HG02763 (cell line): Measurements from ENCODE around the gene CRTC3.

Experiments
- ATAC-seq: cut with Tn5 transposase; IDR thresholded peaks from one replicate; pipeline ENCODE4 v1.9.1; 2021; ENCODE audit warnings: mild to moderate bottlenecking, moderate library complexity; ENCODE audit not compliant: unreplicated experiment

CRTC3 gene

GRCh38 chr15:90520365-90520764 lies 9.4 kb upstream of the CRTC3 start:
- ATAC-seq: no peak

DNA sequence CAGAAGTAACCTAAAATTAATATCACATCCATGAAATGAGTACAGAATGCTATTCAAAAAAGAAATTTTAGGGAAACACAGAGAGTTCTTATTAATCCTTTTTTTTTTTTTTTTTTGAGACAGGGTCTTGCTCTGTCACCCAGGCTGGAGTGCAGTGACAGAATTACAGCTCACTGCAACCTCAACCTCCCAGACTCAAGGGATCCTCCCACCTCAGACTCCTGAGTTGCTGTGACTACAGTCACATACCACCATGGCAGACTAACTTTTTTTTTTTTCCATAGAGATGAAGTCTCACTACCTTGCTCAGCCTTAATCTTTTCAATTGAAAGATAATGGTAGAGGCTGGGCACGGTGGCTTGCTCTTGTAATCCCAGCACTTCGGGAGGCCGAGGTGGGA lies 6.3 kb upstream of the CRTC3 start:
- ATAC-seq: no peak

GRCh38 chr15:90524018-90524803 lies 5.5 kb upstream of the CRTC3 start:
- ATAC-seq: peak; percentile 65

DNA sequence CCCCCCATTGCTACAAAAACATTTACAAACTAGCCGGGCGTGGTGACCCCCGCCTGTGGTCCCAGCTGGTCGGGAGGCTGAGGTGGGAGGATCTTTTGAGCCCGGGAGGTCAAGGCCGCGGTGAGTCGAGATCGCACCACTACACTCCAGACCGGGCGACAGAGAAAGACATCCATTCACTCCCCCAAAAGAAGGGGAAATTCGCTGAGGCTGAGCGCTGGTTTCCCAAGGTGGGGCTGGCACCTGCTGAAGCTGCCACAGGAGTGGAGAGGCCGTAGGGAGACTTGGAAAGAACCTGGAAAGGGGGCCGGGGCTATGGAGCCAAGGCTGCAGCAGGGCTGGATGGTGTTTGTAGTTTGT lies 732 bp upstream of the CRTC3 start:
- no peak for ATAC-seq

- peak; percentile 38 for ATAC-seq
Observed at GRCh38 chr15:90530250-90531051, 728 bp downstream of the CRTC3 start.

DNA sequence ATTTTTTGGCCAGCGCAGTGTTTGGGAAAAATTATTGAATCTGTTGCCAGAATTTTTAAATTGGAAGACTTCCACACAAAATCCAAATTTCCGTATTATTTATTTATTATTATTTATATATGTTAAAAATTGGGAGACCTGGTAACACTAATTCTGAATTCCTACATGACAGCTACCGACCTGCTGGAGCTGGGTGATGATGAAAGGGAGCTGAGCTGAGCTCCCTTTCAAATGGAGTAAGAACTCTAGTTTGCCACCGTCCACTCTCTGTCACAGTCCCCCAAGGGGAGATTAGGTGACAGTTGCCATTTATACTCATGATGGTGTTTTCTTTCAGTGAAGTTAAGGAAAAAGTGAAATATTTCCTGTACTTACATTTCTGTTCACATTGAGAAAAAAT lies 1.4 kb downstream of the CRTC3 start:
- no peak for ATAC-seq

- ATAC-seq: no peak
Observed at GRCh38 chr15:90535254-90535653, 5.5 kb downstream of the CRTC3 start.

GRCh38 chr15:90539789-90540188 lies 10.1 kb downstream of the CRTC3 start:
- no peak for ATAC-seq

GRCh38 chr15:90540768-90541167 lies 11.0 kb downstream of the CRTC3 start:
- no peak for ATAC-seq

DNA sequence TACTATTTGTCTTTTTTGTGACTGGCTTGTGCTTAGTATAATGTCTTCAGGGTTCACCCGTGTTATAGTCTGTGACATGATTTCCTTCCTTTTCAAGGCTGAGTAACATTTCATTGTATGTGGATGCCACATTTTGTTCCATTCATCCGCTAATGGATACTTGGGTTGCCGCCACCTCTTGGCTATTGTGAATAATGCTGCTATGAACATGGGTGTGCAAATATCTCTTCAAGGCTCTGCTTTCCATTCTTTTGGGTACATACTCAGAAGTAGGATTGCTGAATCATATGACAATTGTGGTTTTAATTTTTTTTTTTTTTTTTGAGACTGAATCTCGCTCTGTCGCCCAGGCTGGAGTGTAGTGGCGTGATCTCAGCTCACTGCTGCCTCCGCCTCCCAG lies 15.4 kb downstream of the CRTC3 start:
- no peak for ATAC-seq

DNA sequence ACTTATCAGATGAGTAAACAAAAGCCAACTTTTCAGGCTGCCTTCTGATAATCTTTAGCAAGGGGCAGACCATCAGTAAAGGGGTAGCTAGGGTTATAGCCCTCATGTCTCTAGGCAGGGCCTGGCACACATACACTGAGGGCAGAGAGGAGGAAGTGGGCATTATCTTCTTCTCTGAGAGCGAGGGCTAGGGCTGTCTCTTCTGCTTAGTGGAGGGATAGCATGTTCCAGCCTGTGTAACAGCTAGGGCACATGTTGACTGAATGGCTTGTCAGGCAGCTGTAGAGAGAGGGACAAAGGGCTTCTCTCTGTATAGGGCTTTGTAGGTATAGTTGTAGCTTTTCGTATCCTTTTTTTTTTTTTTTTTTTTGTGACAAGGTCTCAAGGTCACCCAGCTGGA lies 17.8 kb downstream of the CRTC3 start:
- no peak for ATAC-seq

- no peak for ATAC-seq
Observed at GRCh38 chr15:90550919-90551318, 21.2 kb downstream of the CRTC3 start.

- ATAC-seq: no peak
Observed at GRCh38 chr15:90552162-90552928, 22.6 kb downstream of the CRTC3 start.

- no peak for ATAC-seq
Observed at GRCh38 chr15:90552929-90553211, 23.1 kb downstream of the CRTC3 start.

DNA sequence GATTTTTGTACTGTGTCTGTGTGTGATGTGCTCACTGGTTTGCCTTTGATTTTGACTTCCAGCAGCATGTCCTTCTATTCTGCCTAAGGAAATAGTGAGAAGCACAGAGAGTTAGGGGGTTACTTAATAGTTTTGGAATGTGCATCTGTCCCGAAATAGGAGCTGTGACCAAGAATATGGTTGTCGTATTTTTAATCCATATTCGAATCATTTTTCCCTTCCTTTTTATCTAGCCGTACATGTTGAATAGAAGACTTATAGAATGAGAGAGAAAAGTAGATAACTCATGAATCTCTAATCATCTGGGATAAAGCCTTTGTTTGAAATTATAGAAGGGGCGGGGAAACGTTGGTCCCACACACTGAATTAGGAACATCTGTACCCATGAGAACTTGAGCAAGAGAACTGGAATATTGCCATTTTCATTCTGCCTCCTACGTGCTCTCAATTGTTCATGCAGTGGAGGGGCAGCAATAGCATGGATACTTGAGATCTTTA lies 23.6 kb downstream of the CRTC3 start:
- no peak for ATAC-seq

DNA sequence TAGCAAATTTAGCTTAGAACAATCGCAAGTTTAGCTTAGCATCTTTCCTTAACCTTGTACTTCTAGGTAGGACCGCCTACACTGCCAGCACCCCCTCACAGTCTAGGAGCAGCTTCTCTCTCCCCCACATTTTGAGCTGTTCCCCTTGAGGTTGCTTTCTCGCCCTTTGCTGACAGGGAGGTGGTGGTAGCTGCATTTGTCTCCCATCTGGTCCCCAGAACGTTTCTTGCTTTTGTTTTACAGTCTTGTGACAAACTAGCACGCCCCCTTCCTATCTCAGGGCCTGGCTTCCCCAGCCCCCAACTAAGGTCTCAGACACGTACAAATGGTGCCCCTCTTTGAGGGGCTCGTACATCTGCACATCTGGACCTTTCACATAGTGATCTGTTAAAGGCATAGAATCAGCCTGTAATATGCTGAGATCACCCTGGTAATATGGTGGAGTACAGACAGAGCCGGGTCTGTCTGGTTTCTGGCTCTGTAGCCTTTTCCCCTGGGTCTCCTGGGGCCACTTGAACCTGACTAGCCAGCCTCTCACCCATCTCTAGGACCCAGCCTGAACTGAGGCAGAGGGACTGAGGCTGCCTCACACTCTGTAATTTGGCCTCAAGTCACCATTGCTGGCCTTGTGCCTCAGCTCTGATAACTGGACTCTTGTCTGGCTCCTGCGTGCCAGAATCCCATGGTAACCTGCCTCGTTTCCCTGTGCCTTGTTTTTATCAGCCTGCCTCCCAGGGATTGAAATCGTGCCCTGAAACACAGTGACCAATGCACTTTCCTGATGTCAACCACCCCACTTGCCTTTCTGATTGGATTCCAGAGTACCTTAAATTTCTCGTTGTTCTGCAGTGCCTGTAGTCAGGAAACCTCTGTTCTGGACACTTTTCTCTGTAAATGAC lies 27.7 kb downstream of the CRTC3 start:
- ATAC-seq: no peak

DNA sequence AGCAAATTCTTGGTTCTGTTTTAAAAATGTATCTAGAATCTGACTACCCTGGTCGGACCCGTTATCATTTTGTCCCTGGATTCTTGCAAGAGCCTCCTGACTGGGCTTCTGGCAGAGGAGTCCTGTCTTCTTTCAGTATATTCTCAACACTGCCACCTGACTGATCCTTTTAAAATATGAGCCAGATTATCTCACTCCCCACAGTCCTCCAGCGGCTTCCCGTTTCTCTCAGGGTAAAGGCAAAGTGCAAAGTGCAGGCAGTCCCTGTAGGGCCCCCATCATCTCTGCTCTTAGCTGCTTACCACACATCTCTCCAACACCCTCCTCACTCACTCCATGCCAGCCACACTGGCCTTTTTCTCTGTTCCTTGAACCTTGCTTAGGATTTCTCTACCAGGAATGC lies 28.4 kb downstream of the CRTC3 start:
- ATAC-seq: no peak

DNA sequence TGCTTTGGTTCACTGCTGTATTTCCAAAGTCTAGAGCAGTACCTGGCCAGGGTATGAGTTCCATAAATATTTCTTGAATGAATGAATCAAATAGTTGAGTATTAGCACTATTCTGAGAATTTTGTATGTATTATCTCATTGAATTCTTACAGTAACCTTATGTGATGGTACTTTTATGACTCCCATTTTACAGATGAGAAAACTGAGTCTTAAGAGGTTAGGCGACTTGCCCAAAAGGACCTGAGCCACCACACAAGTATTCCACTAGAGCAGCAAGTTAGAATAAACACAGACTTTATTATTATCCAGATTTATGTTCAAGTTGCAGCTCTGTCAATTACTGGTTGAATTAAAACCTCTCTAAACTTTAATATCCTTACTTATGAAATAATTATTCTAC lies 29.4 kb downstream of the CRTC3 start:
- ATAC-seq: no peak

DNA sequence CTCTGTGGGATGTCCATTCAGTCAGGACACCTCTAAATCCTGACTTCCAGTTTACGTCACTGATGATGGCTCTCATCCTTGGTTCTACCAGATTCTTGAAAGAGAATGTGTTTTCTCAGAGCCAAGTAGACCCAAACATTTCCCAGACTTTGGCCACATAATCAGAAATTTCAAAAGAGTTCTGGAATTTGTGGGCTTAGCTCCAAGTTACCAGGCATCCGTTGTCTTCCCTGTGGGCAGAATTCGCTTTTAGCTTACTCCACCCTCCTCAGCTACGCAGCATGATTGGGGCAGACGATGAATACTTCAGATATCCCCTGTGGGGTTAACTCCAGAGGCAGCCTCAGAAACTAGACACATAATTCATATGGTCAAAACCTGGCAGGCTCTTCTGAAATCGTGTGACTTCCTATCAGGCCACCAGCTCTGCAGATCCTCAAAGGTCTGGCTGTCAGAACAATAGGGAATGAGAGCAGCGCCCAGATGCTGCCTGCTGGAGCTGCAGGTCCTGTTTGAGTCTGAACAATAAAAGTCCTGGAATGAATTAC lies 30.6 kb downstream of the CRTC3 start:
- no peak for ATAC-seq
